ENCODE data around the gene CELF3.

The CELF3 gene

DNA sequence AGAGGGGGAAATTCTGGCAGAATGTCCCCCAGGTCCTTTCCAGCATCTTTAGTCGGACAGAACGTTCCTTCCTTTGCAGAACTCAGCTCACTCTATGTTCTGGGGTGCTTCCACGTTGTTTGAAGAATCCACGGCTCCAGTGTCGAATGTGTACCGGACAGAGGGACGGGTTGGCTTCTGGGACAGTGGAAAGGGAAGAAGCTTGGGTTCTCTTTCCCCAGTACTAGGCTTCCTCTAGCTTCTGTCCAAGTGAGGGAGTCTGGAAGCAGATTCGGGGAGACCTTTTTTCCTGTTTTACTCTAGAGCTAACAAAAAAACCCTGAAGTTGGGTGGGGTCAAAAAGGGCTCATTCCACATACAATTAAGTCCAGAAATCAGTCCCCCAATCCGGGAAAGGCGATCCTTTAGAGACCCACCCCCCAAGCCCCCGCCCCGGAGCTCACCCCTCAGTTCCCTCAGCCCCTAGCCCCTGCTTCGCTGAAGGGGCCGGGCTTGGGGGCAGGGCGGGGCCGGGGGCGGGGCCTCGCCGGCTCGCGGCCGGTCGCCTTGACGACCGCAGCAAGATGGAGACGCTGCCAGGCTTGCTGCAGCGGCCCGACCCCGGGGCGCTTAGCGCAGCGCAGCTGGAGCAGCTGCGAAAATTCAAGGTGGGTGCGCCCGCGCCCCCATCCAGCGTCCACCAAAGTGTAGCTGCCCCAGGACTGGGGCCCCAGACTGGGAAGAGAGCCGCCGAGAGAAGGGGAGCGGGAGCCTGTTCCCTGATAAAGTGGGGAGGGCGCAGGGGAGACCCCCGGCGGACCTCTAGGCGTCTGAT is 4.6 kb upstream of the CELF3 start, which contains the start of gene RIIAD1:
TSS of gene RIIAD1 (plus strand) at position 549 of the 814 bp plus-strand sequence. CDS start at position 564, 15 bp downstream.
- DNase-seq, result peak; percentile 4 to 21

DNA sequence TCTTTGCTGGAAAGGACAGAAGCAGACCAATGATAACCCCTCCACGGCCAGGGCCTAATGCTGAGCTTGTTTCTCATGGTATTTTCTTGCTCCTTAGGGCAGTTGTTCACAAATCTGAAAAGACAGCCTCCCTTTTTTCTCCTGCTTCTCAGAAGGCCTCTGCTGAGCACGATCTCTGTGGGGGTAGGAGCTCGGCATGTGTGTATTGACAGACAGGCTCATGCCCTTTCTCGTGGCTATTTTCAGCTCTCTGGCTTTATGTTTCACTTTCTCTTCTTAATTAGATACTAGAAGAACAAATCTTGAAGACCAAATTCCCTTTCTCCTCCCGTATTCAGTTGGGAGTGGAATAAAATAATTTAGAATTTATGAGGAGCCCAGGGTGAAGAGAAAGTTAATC is 4.0 kb upstream of the CELF3 start:
- DNase-seq, result peak in 1 of 2 donors; percentile 9

DNA sequence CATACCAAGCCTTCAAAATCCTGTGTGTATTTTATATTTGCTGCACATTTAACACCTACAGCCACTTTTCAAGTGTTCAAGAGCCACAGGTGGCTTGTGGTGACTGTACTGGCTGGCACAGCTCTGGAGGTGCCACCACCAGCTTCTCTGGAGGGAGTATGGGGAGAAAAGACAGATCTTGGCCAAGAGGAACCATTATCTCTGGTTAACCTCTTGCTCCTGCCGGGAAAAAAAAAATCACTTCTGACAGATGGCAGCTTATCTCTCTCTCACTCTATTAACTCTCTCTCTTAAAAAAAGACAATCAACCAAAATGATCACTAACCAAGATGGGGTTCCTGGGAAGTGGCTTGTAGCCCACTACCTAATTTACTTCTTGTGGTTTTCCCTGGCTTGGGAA is 3.5 kb upstream of the CELF3 start:
- no peak for DNase-seq

DNA sequence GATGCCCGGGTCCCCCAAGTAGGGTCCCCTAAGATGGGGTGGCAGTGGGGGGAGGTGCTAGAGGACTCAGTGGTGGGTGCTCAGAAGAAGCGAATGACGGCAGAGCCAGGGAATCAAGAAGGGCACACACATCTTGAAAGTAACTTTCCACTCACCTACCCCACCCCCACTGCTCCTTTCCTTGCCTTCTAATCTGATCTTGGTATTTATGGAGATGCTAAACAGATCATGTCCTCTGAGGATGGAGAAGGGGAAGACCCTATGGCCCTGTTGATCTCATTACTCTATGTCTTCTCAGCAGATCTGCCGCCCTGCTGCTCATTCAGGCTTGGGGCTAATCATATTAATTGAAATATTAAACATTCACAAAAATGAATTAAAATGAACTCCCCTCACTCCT is 2.1 kb upstream of the CELF3 start:
- no peak for DNase-seq

DNA sequence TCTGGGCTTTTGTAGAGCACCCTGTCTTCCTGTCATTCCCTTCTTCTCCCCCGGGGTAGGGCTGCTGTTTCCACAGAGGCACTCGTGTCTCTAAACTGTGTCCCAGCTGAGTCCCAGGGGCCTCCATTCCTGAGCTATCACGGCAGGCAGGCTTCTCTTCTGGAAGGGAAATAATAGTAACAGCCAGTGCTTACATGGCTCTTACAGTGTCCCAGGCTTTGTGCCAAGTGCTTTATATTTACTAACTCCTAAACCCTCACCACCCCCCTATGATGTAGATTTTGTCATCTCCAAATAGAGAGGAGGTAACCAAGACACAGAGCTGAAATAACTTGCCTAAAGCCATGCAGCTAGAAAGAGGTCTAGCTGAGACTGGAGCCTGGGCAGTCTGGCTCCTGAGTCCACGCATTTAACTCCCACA is 1.4 kb upstream of the CELF3 start:
- DNase-seq, result no peak

DNA sequence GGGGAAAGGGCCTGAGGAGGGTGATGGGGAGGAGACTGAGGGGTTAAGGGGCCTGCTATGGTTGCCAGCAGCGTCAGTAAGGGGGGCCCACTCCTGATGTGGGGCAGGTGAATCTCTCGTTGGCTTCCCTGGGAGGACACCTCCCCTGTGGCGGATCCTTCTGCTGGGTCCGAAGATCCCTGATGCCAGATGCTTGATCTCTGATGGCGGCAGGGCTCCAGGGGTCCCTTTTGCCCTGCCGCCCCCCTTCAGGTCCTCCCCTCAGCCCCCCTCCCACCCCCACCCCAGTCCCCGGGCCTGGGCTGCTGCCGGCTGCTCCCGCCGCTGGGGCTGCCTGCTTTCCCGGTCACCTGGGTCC is 219 bp downstream of the CELF3 start:
- no peak for DNase-seq

DNA sequence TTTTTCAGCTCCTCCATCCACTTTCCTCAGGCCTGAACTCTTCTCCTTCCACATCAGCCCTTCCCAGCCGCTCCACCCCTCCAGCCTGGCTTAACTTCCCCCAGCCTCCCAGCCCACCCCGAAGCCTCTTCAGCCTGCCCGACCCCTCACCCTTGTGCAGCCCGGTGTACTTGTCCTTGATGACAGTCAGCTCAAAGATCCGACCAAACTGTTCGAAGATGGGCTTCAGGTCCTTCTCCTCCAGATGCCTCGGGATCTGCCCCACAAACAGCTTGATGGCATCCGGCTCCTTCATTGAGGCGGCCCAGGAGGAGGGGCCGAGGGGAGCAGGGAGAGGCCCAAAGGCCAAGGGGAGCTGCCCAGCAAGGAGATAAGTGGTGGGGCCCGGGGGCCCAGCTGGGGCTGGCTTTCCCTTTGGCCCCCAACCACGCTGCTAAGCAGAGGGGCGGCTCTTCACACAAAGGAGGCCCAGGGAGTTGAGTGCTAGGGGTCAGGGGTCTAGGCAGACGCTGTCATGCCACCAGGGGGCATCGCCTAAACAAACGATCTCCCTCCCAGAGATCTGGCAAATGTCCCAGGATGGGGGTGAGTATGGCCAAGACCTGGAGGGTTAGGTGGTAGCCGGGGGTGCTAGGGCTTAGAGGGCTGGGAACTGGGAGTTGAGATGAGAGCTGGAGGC is 738 bp downstream of the CELF3 start:
- no peak for DNase-seq

DNA sequence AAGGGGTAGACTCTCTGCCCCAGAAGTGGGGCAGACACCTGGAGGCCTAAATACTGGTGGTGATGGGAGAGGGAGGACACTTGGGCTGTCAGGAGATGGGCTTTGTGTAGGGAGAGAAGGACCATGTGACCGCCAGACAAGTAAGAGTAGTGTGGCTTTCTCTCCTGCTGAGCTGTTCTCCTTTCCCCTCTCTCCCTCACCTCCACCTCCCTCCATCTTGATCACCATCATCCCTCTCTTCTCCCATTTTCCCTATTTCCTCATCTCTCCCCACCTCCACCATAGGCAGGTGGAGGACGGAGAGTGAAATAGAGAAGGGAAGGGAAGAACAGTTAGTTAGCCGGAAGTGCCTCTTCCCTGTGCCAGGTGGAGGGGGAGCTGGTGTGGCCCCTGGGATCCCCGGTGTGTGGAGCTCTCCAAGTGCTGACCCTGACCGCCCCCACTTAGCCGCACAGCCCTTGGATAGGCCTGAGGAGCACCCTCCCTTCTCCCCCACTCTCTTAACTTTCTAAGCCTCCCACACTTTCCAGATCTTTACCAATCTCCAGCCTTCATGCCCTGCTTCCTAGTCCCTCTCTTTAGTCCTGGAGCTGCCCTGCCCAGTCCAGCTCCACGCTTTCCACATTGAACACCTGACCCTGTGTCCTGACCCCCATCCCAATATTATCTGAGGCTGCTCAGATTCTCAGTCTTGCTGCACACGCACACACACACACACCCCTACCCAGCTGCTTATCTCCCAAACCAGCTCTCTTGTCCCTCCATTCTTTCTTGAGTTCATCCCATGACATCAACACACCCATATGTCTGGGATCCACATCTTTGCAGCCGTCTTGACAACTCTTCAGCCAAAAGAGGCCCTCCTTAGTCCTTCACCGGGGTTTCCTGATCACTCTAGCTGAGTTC is 1.5 kb downstream of the CELF3 start:
- no peak for DNase-seq

DNA sequence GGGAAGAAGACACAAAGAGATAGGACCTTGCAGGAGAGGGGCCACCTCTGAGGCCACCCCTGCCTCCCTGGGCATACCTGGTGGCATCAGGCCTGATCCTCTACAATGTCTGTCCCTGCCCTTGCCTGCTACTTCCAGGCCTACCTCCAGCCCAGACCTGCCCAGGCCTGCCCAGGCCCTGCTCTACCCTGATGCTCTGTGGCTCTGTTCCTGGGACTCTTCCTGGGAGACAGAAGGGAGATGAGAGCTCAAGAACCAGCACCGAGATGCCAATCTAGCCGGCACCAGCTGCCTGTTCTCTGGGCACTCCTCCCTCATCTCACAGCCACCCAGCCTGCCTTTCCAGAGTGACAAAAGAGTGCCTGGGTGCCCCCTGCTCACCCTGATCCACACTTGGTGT is 2.7 kb downstream of the CELF3 start:
- DNase-seq, result no peak

DNA sequence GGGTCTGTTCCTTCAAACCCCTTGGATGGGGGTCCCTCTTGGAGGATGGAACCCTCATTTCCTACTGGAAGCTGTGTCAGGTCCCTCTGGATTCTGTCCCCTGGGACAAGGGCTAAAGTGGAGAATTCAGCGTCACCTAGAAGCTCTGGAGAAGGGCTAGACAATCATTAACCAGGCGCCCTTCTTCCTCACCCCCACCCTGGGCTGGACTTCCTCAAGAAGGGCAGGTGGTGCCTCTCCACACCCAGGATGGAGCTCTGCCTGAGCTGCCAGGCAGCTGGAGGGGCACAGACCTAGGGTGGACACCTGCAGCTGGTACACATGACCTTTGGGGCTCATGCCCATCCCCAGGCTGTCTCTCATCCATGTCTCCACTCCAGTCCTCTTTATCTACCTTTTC is 3.6 kb downstream of the CELF3 start:
- no peak for DNase-seq

DNA sequence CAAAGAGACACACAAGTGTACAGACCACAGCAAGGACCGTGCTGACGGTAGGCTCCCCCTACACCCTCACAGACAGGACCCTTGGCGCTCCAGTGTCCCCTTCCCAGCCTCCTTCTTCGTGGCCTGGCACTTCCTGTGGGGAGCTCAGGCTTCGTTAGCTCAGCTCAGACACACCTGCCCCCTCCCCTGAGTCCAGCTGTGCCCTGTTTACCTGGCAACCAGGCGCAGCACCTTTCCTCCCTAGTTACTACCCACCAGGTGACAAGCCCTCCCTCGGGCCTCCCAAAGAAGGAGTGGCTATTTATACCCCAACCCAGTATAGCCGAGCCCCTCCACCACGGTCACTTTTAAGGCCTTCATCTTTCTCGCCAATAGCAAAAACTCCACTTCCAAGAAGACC is 4.7 kb downstream of the CELF3 start:
- no peak for DNase-seq

DNA sequence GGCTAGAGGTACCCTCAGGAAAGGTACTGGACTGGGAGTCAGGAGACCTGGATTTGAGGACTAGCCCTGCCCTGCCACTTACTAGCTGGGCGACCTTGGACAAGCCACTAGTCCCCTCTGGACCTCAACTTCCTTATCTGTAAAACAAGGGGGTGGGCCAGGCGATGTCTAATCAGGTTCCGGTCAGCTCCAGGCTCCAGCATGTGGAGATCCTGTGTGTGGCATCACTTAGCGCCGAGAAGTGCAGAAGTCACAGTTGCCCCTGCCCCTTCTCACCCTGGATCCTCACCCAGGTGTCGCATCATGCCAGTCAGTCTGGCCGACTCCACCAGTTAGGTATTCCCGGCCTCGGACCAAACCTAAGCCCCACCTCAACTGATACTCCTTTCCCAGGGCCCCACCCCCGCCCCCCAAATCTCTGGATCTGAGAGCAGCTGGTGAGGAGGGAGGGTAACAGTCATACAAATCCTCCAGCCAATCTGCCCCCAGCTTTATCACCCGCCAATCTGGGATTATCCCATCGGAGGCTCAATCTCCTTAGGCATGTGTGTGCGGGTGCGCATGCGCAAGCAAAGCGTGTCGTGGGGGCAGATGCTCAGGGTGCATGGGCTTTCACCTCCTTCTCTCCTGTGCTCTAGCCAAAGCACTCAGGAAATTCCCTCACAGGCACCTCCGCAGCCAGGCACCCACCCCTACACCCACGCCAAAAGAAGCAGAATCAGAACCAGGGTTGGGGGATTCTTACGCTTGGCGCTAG is 5.4 kb downstream of the CELF3 start:
- DNase-seq, result no peak

DNA sequence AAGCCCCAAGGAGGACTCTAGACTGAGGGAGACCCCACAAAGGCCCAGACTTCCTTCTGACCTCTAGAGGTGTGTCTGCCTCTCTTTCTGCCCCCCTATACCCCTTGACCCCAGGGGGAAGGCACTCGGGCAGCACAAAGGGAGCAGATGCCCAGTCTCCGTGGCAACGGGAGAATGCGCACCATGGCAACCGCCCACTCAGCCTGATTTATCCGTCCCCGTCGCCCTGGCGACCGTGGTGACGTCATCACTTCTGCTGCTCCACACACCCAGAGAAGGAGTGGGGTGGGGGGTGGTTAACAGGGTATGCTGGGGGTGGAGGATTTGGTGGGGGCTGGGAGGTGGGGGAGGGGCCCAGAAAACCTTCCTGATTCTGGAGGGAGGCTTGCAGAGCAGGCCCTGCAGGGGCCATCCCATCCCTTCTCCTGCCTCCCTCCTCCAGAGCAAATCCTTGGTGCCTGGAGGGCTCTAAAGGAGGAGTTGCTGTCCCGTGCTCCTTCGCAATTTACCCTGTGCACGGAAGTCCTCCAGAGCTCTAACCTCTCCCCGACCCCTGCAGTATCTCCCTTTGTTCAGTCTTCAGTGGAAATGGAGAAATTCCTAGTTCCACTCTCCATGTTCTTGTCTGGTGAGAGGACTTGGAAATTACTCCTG is 6.3 kb downstream of the CELF3 start:
- peak; percentile 10 to 44 for DNase-seq

DNA sequence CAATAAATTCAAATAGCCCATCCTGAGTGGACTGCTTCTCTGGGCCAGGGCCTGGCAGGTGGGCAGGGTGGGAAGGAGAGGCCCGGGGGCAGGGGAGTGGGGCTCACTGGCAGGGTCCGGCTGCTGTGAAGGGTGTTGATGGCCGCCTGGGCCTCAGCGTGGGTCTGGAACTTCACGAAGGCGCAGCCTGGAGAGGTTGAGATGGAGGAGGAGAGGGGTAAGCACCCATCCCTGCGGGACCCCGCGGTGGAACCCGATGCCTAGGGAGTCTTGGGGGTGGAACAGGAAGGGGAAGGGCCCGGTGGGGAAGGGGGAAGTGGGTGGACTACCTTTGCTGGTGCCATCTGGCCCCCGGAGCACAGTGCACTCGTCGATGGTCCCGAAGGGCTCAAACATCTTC is 7.7 kb downstream of the CELF3 start:
- no peak for DNase-seq

DNA sequence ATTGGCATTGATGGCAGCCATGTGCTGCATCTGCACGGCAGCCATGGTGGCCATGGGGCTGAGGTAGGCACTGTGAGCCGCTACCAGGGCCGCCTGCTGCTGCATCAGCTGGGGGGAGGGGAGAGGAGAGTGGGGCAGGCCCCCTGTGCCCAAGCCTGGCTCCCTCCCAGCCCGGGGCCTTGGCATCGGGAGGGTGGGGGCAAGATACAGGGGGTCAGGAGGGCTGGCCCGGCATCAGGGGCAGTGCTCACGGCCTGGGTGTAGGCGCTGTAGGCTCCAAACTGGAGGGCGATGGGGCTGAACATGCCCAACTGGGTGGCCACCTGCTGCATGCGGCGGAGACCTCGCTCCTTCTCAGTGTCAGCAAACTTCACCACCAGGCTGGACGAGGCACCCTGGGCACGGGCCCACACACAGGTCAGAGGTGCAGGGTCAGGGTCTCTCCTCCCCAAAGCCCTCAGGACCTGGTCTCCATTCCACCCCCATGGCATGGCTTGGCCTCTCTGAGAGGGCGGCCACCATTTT is 9.0 kb downstream of the CELF3 start:
- no peak for DNase-seq

DNA sequence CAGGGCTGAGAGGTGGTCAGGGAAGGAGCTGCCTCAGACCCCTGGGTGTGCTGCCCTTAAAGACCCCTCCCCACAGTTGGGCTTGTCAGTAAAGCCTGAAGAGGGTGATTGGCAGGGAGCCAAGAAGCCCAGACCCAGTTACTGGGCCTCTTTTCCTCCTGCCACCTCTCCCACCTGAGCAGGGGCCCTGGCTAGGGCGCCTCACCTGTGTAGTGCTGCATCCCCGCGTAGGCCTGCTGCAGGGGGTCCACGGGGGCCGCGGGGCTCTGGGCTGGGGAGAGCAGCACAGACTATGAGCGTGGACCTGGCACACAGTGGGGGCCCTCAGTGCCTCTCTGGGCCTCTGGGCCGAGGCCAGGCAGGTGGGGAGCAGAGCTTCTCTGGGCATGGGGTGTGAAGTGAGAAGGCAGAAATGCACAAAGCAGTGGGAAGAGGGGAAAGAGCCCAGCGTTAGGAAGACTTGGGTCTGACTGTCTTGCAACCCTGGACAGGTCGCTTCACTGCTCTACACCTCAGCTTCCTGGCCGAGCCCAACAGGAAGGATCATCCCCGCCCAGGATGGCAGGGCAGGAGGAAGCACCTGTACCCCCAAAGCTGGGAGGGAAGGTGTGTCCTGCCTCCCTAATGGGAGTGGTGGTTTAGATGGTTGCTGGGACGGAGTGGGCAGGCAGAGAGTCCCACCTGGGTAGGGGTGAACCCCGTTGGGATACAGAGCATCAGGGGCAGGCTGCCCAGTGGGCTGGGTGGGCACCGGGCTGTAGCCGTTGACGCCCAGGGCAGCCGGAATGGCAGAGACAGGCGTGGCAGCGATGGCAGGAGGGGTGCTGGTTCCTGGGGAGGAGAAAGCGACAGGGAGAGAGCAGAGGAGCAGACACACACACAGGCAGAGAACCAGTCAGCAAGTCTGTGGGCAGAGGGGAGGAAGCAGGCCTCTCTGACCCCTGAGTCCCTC is 9.9 kb downstream of the CELF3 start:
- no peak for DNase-seq

DNA sequence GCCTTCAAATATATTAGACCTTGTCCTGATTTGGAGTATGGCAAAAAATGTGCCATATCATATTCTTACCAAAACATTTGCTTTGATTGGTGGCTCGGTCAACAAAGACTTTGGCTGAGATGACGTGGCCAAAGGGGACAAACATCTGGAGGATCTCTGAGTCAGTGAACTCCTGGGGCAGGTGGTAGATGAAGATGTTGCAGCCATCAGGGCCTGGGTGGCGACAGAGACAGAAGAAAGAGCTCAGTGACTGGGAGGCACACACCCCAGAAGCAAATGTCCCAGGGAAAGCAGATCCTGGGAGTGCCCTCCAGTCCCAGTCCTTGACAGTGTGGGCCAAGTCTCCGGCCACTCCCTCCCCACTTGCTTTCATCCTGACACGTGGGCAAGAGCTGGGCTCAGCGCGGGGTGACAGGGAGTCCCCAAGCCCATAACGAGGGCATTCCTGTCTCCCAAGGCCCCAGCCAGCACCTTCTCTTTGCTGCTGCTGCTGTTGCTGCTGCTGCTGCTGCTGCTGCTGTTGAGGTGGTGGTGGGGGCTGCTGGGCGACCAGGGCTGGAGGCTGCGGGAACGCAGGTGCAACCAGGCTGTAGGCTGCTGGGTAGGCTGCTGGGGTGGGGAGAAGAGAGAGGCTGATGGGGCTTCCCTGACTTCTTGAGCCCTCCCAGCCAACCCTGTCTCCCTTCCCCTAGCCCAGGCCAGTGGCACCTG is 10.7 kb downstream of the CELF3 start:
- no peak for DNase-seq

DNA sequence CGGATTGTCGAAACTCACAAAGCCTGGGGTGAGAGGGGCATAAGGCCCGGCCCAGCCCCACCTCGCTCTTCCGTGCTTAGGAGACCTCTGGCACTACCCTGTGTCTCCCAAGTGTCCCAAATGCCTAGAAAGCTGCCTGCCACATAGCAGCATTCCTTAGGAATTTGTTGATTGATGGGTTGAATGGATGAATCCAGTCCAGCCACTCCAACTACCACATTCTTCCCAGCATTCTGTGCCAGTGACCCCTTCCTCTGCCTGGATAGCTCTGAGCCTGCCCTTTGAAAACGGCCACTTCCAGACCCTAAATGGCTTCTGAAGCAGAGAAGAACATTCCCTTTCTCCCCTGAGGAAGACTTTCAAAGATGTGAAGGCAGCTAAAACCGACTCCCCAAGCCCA is 11.5 kb downstream of the CELF3 start:
- DNase-seq, result no peak

DNA sequence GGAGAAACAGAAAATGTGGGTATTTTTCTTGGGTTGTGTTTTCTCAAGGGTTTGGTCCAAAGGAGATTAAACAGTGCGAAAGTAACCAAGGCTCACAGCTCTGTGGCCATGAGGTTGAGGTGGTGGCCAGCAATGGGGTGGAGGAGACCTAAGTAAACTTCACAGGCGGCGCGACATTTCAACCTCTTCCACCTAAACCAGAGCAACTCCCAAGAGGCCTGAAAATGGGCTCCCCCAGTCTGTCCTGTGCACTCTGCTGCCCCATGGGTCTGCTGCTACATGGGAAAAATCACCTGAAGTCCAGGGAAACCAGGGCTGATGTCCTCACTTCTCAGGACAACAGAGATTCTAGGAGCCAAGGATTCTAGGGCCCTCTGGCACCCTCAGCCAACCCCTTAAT is 12.4 kb downstream of the CELF3 start:
- no peak for DNase-seq

DNA sequence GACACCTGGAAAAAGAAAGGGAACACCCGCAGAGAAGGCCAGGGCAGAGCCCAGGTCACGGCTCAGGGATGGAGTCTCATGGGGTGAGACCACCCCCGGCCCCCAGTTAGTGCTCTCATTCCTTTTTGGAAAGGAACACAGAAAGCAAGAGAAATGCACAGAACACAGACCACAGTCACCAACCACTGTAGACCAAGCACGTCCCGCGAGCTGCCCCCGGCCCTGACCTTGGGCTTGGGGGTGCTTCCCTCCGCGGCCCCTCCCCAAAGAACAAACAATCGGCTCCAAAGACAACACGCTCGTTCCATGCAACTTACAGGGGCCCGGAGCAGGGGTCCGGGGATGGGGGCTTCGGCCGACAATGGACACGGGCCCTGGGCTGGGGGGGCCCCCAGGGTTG is 12.8 kb downstream of the CELF3 start:
- no peak for DNase-seq
